AG04450 (cell line): ENCODE measurements around the gene KIF17. TPM values are rescaled to one million over a fixed set of nuclear protein-coding genes. Genes with fewer than 3 reads are reported as not detected.

Source experiments
- CTCF ChIA-PET: fragments of 300-600, 350-600 bp; formaldehyde crosslinking; extraction: SDS; loops from one replicate; lab custom pipeline; 2022; ENCODE audit warnings: antibody characterized with exemption, inconsistent platforms; lab: Charles Lee
- POLR2A ChIA-PET: fragments of 350-600 bp; formaldehyde crosslinking; extraction: SDS; loops from one replicate; lab custom pipeline; 2021; ENCODE audit warnings: antibody characterized with exemption, inconsistent platforms; lab: Yijun Ruan, JAX
- DNase-seq: peaks from one replicate; pipeline ENCODE4 v3.0.0-alpha.2; 2011; ENCODE audit warnings: low read depth, low spot score
- H3K27ac ChIP-seq: one replicate; pipeline ENCODE4 v1.5.1; 2012; ENCODE audit warnings: low read depth, low read length, control low read depth
- H3K27me3 ChIP-seq: one replicate; pipeline ENCODE4 v1.6.0; 2012; ENCODE audit warnings: low read length; ENCODE audit not compliant: control insufficient read depth, insufficient read depth
- H3K4me3 ChIP-seq: 2 replicates; pipeline ENCODE4 v1.5.1; 2011; ENCODE audit warnings: mild to moderate bottlenecking, low read depth, low read length, control low read depth
- H3K9me3 ChIP-seq: 2 replicates; pipeline ENCODE4 v1.5.1; 2012; ENCODE audit warnings: low read length; ENCODE audit not compliant: control insufficient read depth, insufficient read depth
- CTCF ChIP-seq: IDR thresholded peaks from 2 replicates; pipeline ENCODE4 v1.5.1; 2011; ENCODE audit warnings: low read depth, low read length, control low read depth, inconsistent platforms
- polyA plus RNA-seq: library from polyadenylated mRNA; depleted of rRNA; stranded (reverse); fragments of >200 nt; gene quantifications from 2 replicates; pipeline ENCODE4 v1.2.3, GENCODE V29; 2011

KIF17 gene
- polyA plus RNA-seq, 1 experiment = 2.8 TPM

GRCh38 chr1:20724364-20725188 lies 6.8 kb upstream of the KIF17 start:
- ChIA-PET POLR2A (interaction anchor here (0.6 to 0.8 kb wide), 2 partner anchors 28 to 334 kb away, joined by 4 to 8 read pairs; no protein-coding TSS in a partner anchor), CTCF (interaction anchor here (0.9 kb wide), 1 partner anchor 28 kb away, joined by 3 read pairs; no protein-coding TSS in a partner anchor)
- H3K4me3 ChIP-seq = no peak overlapping the region
- TF ChIP-seq CTCF = no peak
- no peaks in the 10 kb centered on the region for H3K27me3 ChIP-seq
- H3K9me3 ChIP-seq = peaks cover 8% of the 10 kb centered on the region; the same call in 1 of the 2 replicates
- no peak overlapping the region for H3K27ac ChIP-seq
- no peak for DNase-seq

- Histone ChIP-seq H3K4me3 (no peak overlapping the region), H3K9me3 (peaks cover 8% of the 10 kb centered on the region; the same call in 1 of the 2 replicates), H3K27ac (no peak overlapping the region), H3K27me3 (no peaks in the 10 kb centered on the region)
- ChIA-PET CTCF (no interaction called here), POLR2A (no interaction called here)
- DNase-seq = no peak
- TF ChIP-seq CTCF = no peak
Measured at GRCh38 chr1:20723537-20724363, 5.9 kb upstream of the KIF17 start.

GRCh38 chr1:20723159-20723536 lies 5.3 kb upstream of the KIF17 start:
- Histone ChIP-seq H3K9me3 (peaks cover 8% of the 10 kb centered on the region; the same call in 1 of the 2 replicates), H3K27me3 (no peaks in the 10 kb centered on the region), H3K4me3 (no peak overlapping the region), H3K27ac (no peak overlapping the region)
- DNase-seq = no peak
- ChIA-PET POLR2A (no interaction called here), CTCF (no interaction called here)
- no peak for TF ChIP-seq CTCF

- Histone ChIP-seq H3K9me3 (peaks cover 8% of the 10 kb centered on the region; the same call in 1 of the 2 replicates), H3K27me3 (no peaks in the 10 kb centered on the region), H3K27ac (no peak overlapping the region), H3K4me3 (no peak overlapping the region)
- no peak for DNase-seq
- TF ChIP-seq CTCF = no peak
- POLR2A ChIA-PET = interaction anchor here (0.7 kb wide), 1 partner anchor 301 kb away, joined by 7 read pairs; no protein-coding TSS in a partner anchor
- CTCF ChIA-PET = no interaction called here
Measured at GRCh38 chr1:20721117-20722061, 3.6 kb upstream of the KIF17 start.
